ENCODE data around the gene CRACR2A. TPM values are rescaled to one million over a fixed set of nuclear protein-coding genes. Genes with fewer than 3 reads are reported as not detected.

CRACR2A gene
- total RNA-seq, 2 experiments from 2014 or later, result 24.5 to 26.0 TPM

DNA sequence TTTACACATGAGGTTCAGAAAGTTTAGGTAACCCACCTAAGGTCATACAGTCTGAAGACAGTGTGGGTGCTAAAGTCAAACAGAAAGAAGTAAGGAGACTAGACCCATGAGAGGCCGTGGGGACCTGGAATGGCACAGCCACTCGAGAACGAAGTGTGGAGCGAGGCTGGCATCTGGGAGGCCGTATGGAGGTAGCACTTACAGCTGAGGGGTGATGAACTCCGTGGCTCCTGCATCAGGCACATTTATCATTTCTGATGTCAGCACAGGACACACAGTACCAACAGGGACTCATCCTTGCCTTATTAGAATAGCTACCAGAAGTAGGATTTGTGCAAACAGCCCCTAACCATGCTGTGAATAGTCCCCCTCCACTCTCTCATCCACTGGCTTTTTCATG, 30.5 kb downstream of the CRACR2A start:
- Mint-ChIP-seq H3K36me3 (peaks cover 69% of the 10 kb centered on the region), H3K4me1 (peaks cover 10% of the 10 kb centered on the region), H3K4me3 (no peak overlapping the region), H3K9me3 (peaks cover 5% of the 10 kb centered on the region), H3K27ac (no peak overlapping the region), H3K27me3 (no peaks in the 10 kb centered on the region)
- DNase-seq, result no peak

DNA sequence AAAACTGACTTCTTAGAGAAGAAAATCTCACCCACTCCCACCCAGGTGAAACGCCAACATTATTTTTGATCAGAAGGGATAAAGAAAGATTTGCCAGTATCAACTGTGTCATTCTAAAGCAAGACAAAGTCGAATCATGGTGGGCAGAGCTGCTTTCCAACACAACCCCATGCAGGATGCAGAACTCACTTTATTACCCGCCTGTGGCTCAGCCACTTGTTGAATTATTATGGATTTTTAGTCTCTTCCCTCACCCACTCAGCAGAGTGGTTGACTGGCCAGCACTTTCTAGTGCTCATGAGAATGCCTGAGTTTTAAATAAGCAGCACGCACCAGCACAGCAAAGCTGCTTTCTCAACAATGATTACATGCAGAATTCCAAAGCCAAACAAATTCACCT, 32.1 kb downstream of the CRACR2A start:
- peaks cover 66% of the 10 kb centered on the region for H3K36me3 Mint-ChIP-seq
- no peak for DNase-seq
- no peak overlapping the region for H3K4me3 Mint-ChIP-seq
- H3K4me1 Mint-ChIP-seq, result peaks cover 5% of the 10 kb centered on the region
- H3K27ac Mint-ChIP-seq, result no peak overlapping the region
- no peaks in the 10 kb centered on the region for H3K27me3 Mint-ChIP-seq
- peaks cover 5% of the 10 kb centered on the region for H3K9me3 Mint-ChIP-seq

DNA sequence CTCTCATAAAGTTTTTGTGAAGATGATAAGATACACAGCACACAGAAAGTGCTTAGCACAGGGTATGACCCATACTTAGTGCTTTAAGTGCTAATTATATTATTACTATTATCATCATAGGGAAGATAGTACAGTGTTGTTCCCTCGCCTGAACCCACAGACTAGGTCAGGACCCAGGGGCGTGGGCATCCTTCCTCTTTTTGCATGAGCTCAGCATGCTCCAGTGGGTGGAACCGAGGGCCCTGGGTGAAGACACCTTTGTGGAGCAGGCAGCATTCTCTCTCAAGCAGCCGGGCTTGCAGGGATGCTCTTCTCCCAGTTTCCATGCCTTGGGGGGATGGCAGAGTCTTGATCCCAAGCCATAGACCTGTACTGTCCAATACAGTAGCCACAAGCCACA, 34.8 kb downstream of the CRACR2A start:
- no peak for DNase-seq
- H3K36me3 Mint-ChIP-seq, result peaks cover 41% of the 10 kb centered on the region
- H3K27me3 Mint-ChIP-seq, result no peaks in the 10 kb centered on the region
- H3K4me1 Mint-ChIP-seq, result peaks cover 11% of the 10 kb centered on the region
- H3K4me3 Mint-ChIP-seq, result no peak overlapping the region
- H3K27ac Mint-ChIP-seq, result no peak overlapping the region
- H3K9me3 Mint-ChIP-seq, result peaks cover 5% of the 10 kb centered on the region

DNA sequence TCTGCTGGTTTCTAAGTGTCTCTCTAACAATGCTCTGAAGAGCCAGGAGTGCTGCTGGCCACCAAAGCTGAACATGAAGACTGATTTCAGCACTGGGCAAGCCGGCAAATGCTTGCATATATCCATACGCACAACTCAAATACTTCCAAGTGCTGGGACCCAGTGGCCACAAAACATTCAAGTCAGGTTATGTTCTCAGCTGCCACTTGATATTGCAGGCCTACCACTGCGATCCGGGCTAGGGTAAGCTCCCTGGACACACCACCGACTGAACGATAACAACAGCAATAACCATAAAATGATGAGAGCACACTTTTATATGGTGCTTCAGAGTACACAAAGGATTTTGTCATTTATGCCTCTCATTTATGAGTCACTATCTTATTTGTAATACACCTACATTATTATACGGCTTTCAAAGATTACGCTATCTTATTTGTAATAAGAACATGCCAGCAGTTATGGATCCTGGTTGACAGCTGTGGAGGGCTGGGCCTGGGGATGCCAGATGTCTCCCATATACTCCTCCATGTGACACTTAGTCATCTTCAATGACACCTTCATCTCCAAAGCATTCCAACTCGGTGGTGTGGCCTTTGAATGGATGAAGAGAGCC, 35.5 kb downstream of the CRACR2A start:
- H3K4me3 Mint-ChIP-seq, result no peak overlapping the region
- no peak overlapping the region for H3K27ac Mint-ChIP-seq
- no peaks in the 10 kb centered on the region for H3K27me3 Mint-ChIP-seq
- peaks cover 11% of the 10 kb centered on the region for H3K4me1 Mint-ChIP-seq
- H3K9me3 Mint-ChIP-seq, result peaks cover 2% of the 10 kb centered on the region
- DNase-seq, result no peak
- peaks cover 36% of the 10 kb centered on the region for H3K36me3 Mint-ChIP-seq

DNA sequence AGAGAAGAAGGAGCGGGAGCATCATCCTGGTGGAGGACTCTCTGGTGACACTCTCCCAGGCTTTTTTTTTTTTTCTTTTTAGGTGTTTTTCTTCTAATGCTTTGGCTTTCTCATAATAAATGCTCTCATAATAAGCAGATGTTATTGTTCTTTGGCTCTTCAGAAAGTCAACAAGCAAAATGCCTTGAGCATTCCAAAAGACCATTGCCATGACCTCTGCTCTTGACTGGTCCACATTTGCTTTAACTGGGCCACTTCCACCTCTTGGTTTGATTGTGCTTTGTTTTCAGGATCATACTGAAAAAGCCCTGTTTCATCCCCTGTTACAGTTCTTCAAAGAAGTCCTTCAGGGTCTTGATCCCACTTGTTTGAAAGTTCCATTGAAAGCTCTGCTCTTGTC, 36.9 kb downstream of the CRACR2A start:
- Mint-ChIP-seq H3K27me3 (no peaks in the 10 kb centered on the region), H3K36me3 (peaks cover 35% of the 10 kb centered on the region)

DNA sequence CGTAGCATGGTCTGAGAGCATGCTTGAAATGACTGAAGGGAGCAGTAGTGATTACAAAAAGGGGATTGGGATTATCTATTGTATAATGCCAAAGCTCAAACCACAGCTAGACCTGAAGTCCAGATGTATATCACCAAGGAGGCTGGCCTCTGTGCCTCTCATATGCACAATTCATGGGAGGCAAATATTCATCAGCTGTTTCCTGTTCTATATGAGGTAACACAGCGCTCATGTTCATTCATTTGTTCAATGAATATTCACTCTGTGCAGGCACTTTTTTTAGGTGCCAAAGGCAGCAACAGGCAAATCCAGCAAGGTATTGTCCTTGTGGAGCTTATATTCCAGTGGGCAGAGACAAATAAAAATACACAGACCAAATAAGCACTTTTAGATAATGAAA, 39.0 kb downstream of the CRACR2A start:
- H3K36me3 Mint-ChIP-seq, result peaks cover 34% of the 10 kb centered on the region
- H3K9me3 Mint-ChIP-seq, result no peaks in the 10 kb centered on the region
- H3K27ac Mint-ChIP-seq, result no peak overlapping the region
- H3K4me1 Mint-ChIP-seq, result peaks cover 11% of the 10 kb centered on the region
- no peak overlapping the region for H3K4me3 Mint-ChIP-seq
- no peaks in the 10 kb centered on the region for H3K27me3 Mint-ChIP-seq
- DNase-seq, result no peak

More for the DNA sequence above, 36.9 kb downstream of the CRACR2A start:
- DNase-seq, result no peak
- Mint-ChIP-seq H3K4me1 (peaks cover 11% of the 10 kb centered on the region), H3K27ac (no peak overlapping the region), H3K4me3 (no peak overlapping the region), H3K9me3 (no peaks in the 10 kb centered on the region)

DNA sequence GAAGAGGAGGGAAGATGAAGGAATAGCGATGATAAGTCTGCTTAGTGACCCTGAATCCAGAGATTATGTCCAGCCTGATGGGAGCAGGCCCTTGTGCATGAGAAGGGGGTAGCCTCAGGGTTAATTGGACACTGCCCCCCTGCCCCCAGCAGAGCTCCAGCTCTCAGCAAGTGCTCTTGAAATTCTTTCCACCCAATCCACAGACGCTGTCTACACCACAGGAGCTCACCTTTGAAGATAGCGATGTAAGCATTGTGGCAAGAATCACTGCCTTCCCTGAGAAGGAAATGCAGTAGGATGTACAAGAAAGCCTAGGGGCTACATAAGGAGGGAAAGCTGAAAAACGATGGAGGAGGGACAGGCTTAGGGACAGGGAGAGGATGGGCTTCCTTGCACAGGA, 39.4 kb downstream of the CRACR2A start:
- no peaks in the 10 kb centered on the region for H3K9me3 Mint-ChIP-seq
- no peaks in the 10 kb centered on the region for H3K27me3 Mint-ChIP-seq
- peaks cover 11% of the 10 kb centered on the region for H3K4me1 Mint-ChIP-seq
- DNase-seq, result no peak
- H3K27ac Mint-ChIP-seq, result no peak overlapping the region
- peaks cover 32% of the 10 kb centered on the region for H3K36me3 Mint-ChIP-seq
- no peak overlapping the region for H3K4me3 Mint-ChIP-seq

DNA sequence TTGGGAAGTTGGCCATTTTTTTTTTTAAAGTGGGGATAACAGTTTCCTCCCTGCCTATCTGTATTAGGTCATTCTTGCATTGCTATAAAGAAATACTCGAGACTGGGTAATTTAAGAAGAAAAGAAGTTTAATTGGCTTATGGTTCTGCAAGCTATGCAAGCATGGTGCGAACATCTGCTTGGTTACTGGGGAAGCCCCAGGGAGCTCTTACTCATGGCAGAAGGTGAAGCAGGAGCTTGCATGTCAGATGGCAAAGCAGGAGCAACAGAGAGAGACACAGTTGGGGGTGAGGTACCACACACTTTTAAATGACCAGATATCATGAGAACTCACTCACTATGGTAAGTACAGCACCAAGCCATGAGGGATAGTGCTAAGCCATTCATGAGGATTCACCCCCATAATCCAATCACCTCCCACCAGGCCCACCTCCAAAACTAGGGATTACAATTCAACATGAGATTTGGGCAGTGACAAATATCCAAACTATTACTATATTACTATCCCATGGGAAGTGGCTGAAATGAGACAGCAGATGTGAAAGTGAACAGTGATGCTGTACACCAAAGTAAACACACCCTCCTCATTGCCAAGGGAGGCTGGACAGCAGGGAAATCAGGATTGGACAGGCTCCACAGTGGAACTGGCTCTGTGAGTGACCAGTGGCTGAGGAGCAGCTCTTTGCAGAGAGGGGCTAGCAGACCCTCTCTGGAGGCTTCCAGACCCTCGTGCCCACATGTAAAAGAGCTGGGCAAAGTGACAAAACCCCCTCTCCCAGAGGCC, 40.5 kb downstream of the CRACR2A start:
- no peak for DNase-seq
- H3K27ac Mint-ChIP-seq, result no peak overlapping the region
- H3K27me3 Mint-ChIP-seq, result no peaks in the 10 kb centered on the region
- H3K4me3 Mint-ChIP-seq, result no peak overlapping the region
- peaks cover 9% of the 10 kb centered on the region for H3K4me1 Mint-ChIP-seq
- H3K9me3 Mint-ChIP-seq, result no peaks in the 10 kb centered on the region
- H3K36me3 Mint-ChIP-seq, result peaks cover 28% of the 10 kb centered on the region

DNA sequence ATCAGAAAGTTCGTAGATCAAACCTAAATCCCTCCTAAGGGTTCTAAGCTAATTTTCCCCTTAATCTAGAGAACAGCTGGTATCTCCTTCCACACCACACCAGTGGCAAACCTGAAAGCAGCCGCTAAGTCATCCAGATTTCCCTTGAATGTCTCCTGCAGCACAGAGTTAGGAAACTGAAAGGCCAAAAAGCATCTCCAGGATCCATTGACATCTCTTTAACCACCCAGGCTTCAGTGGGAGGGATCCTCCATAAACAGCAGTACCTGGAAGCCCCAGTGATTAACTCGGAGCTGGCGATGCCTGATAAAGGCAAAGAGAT, 47.6 kb downstream of the CRACR2A start:
- Mint-ChIP-seq H3K27me3 (no peaks in the 10 kb centered on the region), H3K4me3 (no peak overlapping the region), H3K36me3 (peaks cover 40% of the 10 kb centered on the region), H3K27ac (no peak overlapping the region), H3K4me1 (peaks cover 9% of the 10 kb centered on the region), H3K9me3 (peaks cover 9% of the 10 kb centered on the region)
- no peak for DNase-seq

DNA sequence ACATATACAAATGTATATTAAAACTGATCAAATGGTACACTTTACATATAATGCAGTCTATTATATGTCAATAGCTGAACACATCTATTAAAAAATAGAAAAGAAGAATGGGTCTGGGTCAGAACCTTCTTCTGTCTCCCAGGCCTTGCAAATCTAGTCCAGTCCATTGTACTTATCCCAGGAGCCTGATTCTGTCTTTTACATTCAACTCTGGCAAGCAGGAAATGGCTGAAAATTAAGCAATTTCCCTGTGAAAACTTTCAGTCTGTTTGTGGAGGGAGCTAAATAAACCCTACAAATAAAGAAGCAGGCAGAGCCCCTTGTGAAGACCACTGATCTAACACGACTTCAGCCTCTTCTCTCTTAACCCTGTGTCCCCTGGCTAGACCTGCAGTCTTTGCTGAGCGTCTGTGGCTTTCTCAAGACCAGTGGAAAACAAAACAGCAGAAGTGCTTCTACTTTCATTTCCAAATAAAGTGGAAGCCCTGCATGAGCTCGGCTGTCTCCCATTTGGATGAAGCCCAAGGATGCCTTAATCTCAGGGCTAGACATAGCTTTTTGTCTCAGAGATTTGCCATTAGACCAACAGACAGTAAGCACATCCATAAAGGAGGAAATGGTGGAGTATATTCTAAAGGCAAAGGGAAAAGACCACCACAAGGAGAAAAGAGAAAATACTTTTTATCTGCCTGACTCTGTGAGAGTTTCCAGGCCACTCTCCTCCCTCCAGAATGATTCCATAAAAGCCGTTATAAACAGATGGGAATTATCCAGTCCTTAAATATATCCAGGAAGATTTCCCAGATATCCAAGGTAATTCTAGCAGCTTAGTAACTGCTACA, 48.2 kb downstream of the CRACR2A start:
- peaks cover 36% of the 10 kb centered on the region for H3K36me3 Mint-ChIP-seq
- H3K27me3 Mint-ChIP-seq, result no peaks in the 10 kb centered on the region
- no peak overlapping the region for H3K27ac Mint-ChIP-seq
- no peak overlapping the region for H3K4me3 Mint-ChIP-seq
- DNase-seq, result no peak
- H3K4me1 Mint-ChIP-seq, result peaks cover 9% of the 10 kb centered on the region
- peaks cover 9% of the 10 kb centered on the region for H3K9me3 Mint-ChIP-seq

DNA sequence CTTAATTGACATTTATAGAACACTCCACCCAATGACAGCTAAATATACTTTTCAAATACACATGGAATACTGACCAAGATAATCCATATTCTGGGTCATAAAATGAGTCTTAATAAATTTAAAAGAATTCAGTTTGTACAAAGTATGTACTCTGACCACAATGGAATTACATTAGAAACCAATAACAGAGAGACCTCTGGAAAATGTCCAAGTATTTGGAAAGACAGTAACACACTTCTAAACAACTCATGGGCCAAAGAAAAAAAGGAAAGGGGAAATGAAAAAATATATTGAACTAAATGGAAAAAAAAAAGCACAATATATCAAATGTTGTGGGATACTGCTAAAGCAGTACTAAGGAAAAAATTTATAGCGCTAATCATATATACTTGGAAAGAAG, 52.0 kb downstream of the CRACR2A start:
- no peak overlapping the region for H3K27ac Mint-ChIP-seq
- H3K36me3 Mint-ChIP-seq, result peaks cover 32% of the 10 kb centered on the region
- no peak for DNase-seq
- H3K4me1 Mint-ChIP-seq, result peaks cover 9% of the 10 kb centered on the region
- H3K9me3 Mint-ChIP-seq, result peaks cover 9% of the 10 kb centered on the region
- H3K27me3 Mint-ChIP-seq, result no peaks in the 10 kb centered on the region
- no peak overlapping the region for H3K4me3 Mint-ChIP-seq

DNA sequence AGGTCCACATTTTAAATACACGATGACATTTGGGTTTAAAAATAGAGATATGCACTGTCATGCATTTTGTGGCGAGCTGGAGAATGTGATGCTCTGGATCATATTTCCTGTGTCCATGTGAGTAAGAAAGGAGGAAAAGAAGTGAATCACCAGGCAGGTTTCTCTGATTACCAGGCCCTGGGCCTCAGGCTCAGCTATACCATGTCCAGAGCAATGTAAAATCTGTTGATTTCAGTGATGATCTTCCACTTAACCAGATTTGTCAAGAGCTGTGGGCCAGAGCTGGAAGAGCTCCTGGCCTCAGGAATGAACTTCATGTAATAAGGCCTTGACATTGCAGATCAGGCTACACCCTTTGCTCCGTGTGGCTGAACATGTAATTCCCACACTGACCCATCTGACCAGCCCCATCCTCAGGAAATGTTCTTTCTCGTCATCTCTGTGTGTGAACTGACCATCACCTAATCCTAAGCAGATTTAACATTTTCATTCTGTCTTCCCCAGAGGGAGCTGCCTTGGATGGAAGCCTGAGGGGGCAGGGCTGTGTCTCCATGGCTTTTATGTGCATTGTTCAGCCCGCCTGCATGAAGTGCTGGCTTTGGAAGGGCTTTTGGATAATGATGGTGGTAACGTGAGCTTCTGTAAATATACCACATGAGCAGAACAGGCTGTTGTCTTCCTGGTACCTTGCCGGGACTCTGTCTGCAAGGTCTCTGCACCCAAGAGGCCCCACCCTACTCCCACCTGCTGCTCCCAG, 54.5 kb downstream of the CRACR2A start:
- Mint-ChIP-seq H3K27ac (no peak overlapping the region), H3K36me3 (peaks cover 27% of the 10 kb centered on the region), H3K4me3 (no peak overlapping the region), H3K9me3 (peaks cover under 1% of the 10 kb centered on the region), H3K4me1 (peaks cover 3% of the 10 kb centered on the region), H3K27me3 (no peaks in the 10 kb centered on the region)
- DNase-seq, result no peak

DNA sequence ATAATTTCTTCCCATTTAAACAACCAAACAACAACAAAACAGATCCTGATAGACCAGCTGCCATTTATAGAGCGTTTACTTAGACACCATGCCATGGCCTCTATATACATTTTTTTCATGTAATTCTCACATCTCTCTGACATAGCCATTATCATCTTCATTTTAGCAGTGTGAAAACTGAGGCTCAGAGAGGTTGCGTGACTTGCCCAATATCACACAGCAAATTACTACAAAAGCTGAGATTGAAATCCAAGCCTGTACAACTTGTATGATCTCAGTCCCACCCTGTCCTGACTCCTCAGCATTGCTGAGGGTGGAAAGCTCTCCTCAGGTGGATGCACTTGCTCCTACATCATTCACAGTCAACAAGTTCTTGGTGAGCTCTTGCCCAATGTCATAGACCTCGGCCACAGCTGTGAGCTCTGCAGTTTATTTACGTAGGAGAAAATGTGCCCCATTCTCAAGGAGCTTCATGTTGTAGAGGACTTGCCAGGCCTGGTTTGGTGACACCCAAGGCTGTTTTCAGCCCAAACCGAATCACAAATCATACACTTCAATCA, 55.5 kb downstream of the CRACR2A start:
- Mint-ChIP-seq H3K9me3 (no peaks in the 10 kb centered on the region), H3K36me3 (peaks cover 27% of the 10 kb centered on the region), H3K4me3 (no peak overlapping the region), H3K4me1 (peaks cover 3% of the 10 kb centered on the region), H3K27me3 (no peaks in the 10 kb centered on the region), H3K27ac (no peak overlapping the region)
- no peak for DNase-seq

DNA sequence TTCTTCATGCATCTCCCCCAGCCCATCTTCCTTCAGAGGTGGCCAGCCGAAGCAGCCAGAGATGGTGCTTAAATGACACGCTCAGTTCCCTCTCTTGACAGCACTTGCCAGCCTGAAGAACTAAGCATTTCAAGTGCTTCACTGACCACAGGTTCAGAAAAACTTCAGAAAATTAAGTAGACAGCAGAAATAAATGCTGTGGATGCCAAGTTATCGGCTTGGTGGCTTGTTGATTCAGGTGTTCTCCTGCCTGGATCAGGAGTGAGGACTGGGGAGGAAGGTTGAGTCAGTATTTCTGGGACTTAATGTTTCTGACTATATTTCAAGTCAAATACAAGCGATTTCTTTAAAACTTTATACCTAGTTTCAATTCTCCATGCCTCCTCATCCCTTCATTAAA, 58.2 kb downstream of the CRACR2A start:
- Mint-ChIP-seq H3K4me3 (no peak overlapping the region), H3K27me3 (no peaks in the 10 kb centered on the region), H3K4me1 (no peaks in the 10 kb centered on the region), H3K9me3 (no peaks in the 10 kb centered on the region), H3K36me3 (peaks cover 50% of the 10 kb centered on the region), H3K27ac (no peak overlapping the region)
- no peak for DNase-seq
